Esophagus muscularis mucosa (tissue), 3 donors: ENCODE results near the gene CALD1.

Experiments used
- POLR2A ChIP-seq: fragments of 450-650 bp; IDR thresholded peaks from one replicate; pipeline ENCODE4 v1.6.1; 2017; ENCODE audit warnings: antibody characterized with exemption, moderate library complexity, mild to moderate bottlenecking, low read depth
- POLR2AphosphoS5 ChIP-seq, 2 donors: sonication (generic); formaldehyde crosslinking; IDR thresholded peaks; one replicate each; pipeline ENCODE4 v1.6.1; 2017; ENCODE audit warnings: antibody characterized with exemption in 2 of 2
- TF ChIP-seq, protein P1 (sequence below), 3 experiments: fragments of 200-600 bp in 2 of 3; fragments of 450-650 bp in 1 of 3; sonication (generic) in 2 of 3; IDR thresholded peaks; one replicate each; pipeline ENCODE4 v1.5.1; 2017 to 2019; ENCODE audit warnings: antibody characterized with exemption in 3 of 3, mild to moderate bottlenecking in 2 of 3, moderate library complexity in 1 of 3

DNA sequence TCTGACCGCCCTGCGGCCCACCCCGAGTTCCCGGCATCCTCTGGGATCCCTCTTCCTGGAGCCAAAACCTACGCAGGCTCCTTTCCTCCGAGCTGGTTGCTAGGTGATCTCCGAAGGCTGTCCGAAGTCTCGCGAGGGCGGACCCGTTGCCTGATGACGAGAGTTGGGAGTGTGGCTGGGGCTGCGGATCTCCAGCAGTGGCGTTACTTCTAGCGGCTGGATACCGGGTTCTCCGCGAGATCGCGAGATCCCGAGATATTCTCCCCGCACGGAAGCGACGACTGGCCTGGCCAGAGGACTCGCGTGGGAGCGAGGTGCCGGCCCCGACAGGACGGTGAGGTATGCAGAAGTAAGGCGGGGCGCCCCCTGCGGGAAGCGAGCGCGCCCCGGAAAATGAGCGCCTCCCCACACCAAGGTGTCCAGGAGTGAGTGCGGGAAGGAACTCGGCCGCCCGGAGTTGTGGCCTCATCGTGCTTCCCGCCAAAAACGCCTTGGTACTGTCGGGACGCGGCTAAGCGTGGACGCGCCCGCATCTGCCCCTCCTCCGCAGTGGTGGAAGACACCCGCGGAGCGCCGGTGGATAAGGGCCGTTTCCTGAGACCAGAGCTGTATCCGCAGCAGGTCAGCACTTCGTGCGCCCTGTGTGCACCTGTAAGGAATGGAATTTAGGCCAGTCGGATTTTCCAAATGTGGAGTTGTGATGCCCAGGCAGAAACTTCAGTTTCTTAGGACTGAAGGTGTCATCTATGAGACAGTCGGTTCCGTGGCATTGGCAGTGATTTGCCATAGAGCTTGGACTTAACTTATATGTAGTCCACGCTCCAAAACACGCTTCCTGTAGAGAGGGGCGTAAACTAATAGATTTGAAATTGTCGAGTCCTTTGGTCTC is 207.2 kb downstream of the CALD1 start, which contains the start of gene AGBL3:
- TF ChIP-seq, protein P1, sequence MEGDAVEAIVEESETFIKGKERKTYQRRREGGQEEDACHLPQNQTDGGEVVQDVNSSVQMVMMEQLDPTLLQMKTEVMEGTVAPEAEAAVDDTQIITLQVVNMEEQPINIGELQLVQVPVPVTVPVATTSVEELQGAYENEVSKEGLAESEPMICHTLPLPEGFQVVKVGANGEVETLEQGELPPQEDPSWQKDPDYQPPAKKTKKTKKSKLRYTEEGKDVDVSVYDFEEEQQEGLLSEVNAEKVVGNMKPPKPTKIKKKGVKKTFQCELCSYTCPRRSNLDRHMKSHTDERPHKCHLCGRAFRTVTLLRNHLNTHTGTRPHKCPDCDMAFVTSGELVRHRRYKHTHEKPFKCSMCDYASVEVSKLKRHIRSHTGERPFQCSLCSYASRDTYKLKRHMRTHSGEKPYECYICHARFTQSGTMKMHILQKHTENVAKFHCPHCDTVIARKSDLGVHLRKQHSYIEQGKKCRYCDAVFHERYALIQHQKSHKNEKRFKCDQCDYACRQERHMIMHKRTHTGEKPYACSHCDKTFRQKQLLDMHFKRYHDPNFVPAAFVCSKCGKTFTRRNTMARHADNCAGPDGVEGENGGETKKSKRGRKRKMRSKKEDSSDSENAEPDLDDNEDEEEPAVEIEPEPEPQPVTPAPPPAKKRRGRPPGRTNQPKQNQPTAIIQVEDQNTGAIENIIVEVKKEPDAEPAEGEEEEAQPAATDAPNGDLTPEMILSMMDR (IDR thresholded peaks at IDR 0.05): peak; percentile 60 to 69 (median 62)
- TF ChIP-seq POLR2A (no peak), POLR2AphosphoS5 (IDR thresholded peaks at IDR 0.05) (peak; percentile 83 to 89)
